GM18861 (cell line): ENCODE results near the gene ZNF534.
"Not testable (repeated sequence)": the region's sequence is repeated elsewhere in the genome, so short reads cannot be mapped to it uniquely, and the experiment has no call there.

Experiments used
- ATAC-seq: cut with Tn5 transposase; IDR thresholded peaks from one replicate; pipeline ENCODE4 v1.9.1; 2021; ENCODE audit not compliant: unreplicated experiment

The ZNF534 gene

DNA sequence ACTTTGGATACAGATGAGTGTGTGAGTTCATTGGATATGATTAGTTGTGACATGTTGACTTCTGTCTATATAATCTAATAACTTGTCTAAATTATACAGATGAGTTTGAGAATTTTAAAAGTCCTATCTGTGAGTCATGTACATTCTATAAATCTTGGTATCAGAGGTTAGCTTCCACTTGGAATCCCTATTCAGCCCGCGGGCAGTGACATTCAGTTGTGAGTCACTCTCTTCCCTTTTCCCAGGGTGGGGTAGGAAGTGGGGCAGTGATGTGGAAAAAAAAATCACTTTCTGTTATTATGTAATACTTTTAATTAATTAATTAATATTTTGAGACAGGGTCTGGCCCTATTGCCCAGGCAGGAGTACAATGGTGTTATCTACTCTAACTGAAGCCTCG is 65.6 kb downstream of the ZNF534 start:
- ATAC-seq: no peak

DNA sequence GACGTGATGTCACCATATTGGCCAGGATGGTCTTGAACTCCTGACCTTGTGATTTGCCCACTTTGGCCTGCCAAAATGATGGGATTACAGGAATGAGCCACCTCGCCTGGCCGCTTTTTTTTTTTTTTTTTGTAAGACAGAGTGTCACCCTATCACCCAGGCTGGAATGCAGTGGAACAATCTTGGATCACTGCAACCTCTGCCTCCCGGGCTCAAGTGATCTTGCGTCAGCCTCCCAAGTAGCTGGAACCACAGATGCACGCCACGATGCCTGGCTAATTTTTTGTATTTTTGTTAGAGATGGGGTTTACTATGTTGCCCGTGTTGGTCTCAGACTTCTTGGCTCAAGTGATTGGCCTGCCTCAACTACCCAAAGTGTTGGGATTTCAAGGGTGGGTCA is 69.6 kb downstream of the ZNF534 start:
- no peak for ATAC-seq

DNA sequence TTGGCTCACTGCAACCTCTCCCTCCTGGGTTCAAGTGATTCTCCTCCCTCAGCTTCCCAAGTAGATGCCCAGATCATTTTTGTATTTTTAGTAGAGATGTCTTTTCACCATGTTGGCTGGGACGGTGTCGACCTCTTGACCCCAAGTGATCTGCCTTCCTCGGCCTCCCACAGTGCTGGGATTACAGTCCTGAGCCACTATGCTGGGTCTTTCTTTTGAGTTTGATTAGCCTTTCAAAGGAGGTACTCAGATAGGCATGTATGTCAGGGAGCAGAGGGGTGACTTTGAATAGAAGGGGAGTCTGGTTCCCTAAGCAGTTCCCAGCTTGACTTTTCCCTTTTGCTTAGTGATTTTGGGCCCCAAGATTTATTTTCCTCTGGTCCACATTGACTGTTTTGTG is 71.5 kb downstream of the ZNF534 start:
- not testable (repeated sequence) for ATAC-seq

DNA sequence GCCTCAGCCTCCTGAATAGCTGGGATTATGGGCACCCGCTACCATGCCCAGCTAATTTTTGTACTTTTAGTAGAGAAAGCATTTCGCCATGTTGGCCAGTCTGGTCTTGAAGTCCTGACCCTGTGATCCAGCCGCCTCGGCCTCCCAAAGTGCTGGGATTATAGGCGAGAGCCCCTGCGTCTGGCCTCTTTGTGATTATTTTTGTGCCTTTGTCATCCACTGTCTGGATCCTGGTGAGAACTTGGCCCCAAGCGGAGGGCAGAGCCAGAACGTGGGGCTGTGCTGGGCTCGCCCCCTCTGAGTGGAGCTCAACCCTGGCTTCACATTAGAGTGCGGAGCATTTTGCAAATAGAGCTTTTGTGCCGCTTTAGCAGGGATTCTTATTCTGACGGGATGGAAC is 72.0 kb downstream of the ZNF534 start:
- not testable (repeated sequence) for ATAC-seq
